ENCODE measurements around the gene FOXC2.

DNA sequence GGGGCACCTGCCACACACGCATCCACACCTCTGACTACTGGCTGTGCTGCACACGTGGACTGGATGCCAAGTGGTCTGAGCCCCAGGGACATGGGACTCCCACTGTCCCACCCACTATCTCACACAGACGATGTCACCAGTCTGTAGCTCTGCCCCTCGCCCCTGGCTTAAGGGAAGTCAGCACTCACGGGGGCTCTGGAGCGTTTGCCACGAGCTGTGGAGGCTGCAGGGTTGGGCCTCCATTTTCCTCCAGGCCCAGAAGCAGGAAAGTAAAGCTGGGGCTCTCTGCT lies 34.2 kb upstream of the FOXC2 start:
- no peak for TF ChIP-seq SIN3A (IDR thresholded peaks at IDR 0.05; ENCODE audit: borderline replicate concordance, insufficient read depth, low read depth, low read length)
- TF ChIP-seq, protein P1, sequence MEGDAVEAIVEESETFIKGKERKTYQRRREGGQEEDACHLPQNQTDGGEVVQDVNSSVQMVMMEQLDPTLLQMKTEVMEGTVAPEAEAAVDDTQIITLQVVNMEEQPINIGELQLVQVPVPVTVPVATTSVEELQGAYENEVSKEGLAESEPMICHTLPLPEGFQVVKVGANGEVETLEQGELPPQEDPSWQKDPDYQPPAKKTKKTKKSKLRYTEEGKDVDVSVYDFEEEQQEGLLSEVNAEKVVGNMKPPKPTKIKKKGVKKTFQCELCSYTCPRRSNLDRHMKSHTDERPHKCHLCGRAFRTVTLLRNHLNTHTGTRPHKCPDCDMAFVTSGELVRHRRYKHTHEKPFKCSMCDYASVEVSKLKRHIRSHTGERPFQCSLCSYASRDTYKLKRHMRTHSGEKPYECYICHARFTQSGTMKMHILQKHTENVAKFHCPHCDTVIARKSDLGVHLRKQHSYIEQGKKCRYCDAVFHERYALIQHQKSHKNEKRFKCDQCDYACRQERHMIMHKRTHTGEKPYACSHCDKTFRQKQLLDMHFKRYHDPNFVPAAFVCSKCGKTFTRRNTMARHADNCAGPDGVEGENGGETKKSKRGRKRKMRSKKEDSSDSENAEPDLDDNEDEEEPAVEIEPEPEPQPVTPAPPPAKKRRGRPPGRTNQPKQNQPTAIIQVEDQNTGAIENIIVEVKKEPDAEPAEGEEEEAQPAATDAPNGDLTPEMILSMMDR (IDR thresholded peaks at IDR 0.05): no peak
- TF ChIP-seq REST (IDR thresholded peaks at IDR 0.05; ENCODE audit: insufficient read depth in 1 of 2, low read depth in 2 of 2, low read length in 1 of 2): no peak
- TF ChIP-seq POLR2AphosphoS5 (IDR thresholded peaks at IDR 0.05; ENCODE audit: low read depth, low read length): no peak

All from Panc1 (cell line).